Measurements from ENCODE around the gene SMIM43. TPM values are rescaled to one million over a fixed set of nuclear protein-coding genes. Genes with fewer than 3 reads are reported as not detected.

SMIM43 gene
- total and polyA plus RNA-seq, 2 donors (not counting 1 experiment from before 2014, with no cell fraction given) = not detected

DNA sequence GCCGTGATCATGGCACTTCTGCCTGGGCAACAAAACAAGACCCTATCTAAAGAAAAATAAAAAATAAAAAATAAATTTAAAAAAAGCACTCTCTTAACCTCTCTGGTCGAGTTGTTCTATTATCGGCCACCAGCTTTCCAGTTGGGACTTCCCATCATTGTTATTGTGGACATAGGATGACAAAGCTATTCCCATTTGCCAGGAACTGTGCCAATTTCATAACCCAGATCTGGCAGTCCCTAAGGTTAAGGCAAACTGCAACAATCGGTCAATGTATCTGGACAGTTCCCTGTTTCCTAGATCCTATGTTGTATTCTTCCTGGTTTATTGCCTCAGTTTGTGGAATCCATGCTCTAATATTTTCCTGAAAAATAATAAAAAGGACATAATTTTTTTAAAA, 50.4 kb downstream of the SMIM43 start:
- intact Hi-C loops (cut with micrococcal nuclease) = no loop called here
- Histone ChIP-seq H3K4me2 (replicated peaks; ENCODE audit: low read depth, low read length, poor library complexity, severe bottlenecking) (no peak overlapping the region), H3K79me2 (ENCODE audit: control insufficient read depth, insufficient read depth, low read length) (no peaks in the 10 kb centered on the region), H3K4me1 (ENCODE audit: control insufficient read depth in 2 of 2, insufficient read depth in 2 of 2, low read length in 2 of 2) (peaks cover 3 to 5% of the 10 kb centered on the region in 2 donors), H3K9ac (ENCODE audit: low read length) (no peak overlapping the region), H3K27ac (ENCODE audit: low read length in 2 of 2) (no peak overlapping the region), H3K36me3 (replicated peaks in 1 of 2; ENCODE audit: control extremely low read depth in 1 of 2, control insufficient read depth in 1 of 2, extremely low read depth in 1 of 2, insufficient read depth in 2 of 2, low read length in 1 of 2) (no peaks in the 10 kb centered on the region), H2AFZ (ENCODE audit: insufficient read depth, low read depth, low read length, poor library complexity, severe bottlenecking) (no peak overlapping the region), H3K27me3 (replicated peaks in 1 of 4; ENCODE audit: control extremely low read depth in 1 of 4, control insufficient read depth in 3 of 4, insufficient read depth in 4 of 4, low read length in 3 of 4) (peaks cover 0 to 22% (median 11%) of the 10 kb centered on the region in 4 experiments), H3K9me3 (ENCODE audit: control extremely low read depth in 1 of 3, control insufficient read depth in 2 of 3, insufficient read depth in 1 of 3, low read length in 2 of 3) (no peaks in the 10 kb centered on the region), H4K20me1 (ENCODE audit: control insufficient read depth, insufficient read depth, low read length, poor library complexity, severe bottlenecking) (no peaks in the 10 kb centered on the region), H3K4me3 (ENCODE audit: control extremely low read depth in 1 of 5, extremely low read depth in 1 of 5, insufficient read depth in 1 of 5, low read depth in 2 of 5, low read length in 4 of 5) (no peak overlapping the region)
- Mint-ChIP-seq H3K27me3 (peaks cover 59% of the 10 kb centered on the region), H3K9me3 (ENCODE audit: insufficient read depth) (no peaks in the 10 kb centered on the region), H3K27ac (no peak overlapping the region), H3K4me1 (peaks cover 6% of the 10 kb centered on the region), H3K4me3 (no peak overlapping the region)
- ChIA-PET POLR2A (no interaction called here), CTCF (no interaction called here)
- DNase-seq (no peak), ATAC-seq (ENCODE audit: low read depth) (no peak)
- no CpG with 5 or more reads among the region's 4 CpGs for WGBS (ENCODE audit: insufficient coverage)
- TF ChIP-seq, protein P1, sequence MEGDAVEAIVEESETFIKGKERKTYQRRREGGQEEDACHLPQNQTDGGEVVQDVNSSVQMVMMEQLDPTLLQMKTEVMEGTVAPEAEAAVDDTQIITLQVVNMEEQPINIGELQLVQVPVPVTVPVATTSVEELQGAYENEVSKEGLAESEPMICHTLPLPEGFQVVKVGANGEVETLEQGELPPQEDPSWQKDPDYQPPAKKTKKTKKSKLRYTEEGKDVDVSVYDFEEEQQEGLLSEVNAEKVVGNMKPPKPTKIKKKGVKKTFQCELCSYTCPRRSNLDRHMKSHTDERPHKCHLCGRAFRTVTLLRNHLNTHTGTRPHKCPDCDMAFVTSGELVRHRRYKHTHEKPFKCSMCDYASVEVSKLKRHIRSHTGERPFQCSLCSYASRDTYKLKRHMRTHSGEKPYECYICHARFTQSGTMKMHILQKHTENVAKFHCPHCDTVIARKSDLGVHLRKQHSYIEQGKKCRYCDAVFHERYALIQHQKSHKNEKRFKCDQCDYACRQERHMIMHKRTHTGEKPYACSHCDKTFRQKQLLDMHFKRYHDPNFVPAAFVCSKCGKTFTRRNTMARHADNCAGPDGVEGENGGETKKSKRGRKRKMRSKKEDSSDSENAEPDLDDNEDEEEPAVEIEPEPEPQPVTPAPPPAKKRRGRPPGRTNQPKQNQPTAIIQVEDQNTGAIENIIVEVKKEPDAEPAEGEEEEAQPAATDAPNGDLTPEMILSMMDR (IDR thresholded peaks at IDR 0.05) = no peak
- TF ChIP-seq EZH2 (IDR thresholded peaks at IDR 0.05; ENCODE audit: borderline replicate concordance, insufficient read depth, low read depth, low read length, poor library complexity, severe bottlenecking) = no peak

DNA sequence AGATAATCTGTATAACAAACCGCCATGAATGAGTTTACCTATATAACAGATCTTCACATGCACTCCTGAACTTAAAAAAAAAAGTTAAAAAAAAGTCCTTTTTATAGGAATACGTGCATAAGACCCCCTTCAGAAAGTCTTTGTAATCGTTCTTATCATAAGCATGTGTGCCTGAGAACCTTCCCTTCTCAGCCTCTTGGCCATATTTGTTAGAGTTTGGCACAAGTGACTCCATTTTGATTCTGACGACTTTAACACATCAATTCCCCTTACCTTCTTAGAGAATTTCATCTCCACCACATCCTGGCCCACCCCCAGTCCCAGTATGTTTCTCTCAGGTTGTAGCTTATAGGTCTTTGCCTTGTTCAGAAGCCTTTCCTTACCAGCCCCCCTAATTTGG, 52.2 kb downstream of the SMIM43 start:
- Histone ChIP-seq H3K9ac (ENCODE audit: low read length) (no peak overlapping the region), H3K9me3 (ENCODE audit: control extremely low read depth in 1 of 3, control insufficient read depth in 2 of 3, insufficient read depth in 1 of 3, low read length in 2 of 3) (no peaks in the 10 kb centered on the region), H3K79me2 (ENCODE audit: control insufficient read depth, insufficient read depth, low read length) (no peaks in the 10 kb centered on the region), H3K4me2 (replicated peaks; ENCODE audit: low read depth, low read length, poor library complexity, severe bottlenecking) (no peak overlapping the region), H3K27me3 (replicated peaks in 1 of 4; ENCODE audit: control extremely low read depth in 1 of 4, control insufficient read depth in 3 of 4, insufficient read depth in 4 of 4, low read length in 3 of 4) (peaks cover 0 to 29% (median 16%) of the 10 kb centered on the region in 4 experiments), H3K4me3 (ENCODE audit: control extremely low read depth in 1 of 5, extremely low read depth in 1 of 5, insufficient read depth in 1 of 5, low read depth in 2 of 5, low read length in 4 of 5) (no peak overlapping the region), H2AFZ (ENCODE audit: insufficient read depth, low read depth, low read length, poor library complexity, severe bottlenecking) (no peak overlapping the region), H3K36me3 (replicated peaks in 1 of 2; ENCODE audit: control extremely low read depth in 1 of 2, control insufficient read depth in 1 of 2, extremely low read depth in 1 of 2, insufficient read depth in 2 of 2, low read length in 1 of 2) (no peaks in the 10 kb centered on the region), H3K27ac (ENCODE audit: low read length in 2 of 2) (no peak overlapping the region), H4K20me1 (ENCODE audit: control insufficient read depth, insufficient read depth, low read length, poor library complexity, severe bottlenecking) (no peaks in the 10 kb centered on the region), H3K4me1 (ENCODE audit: control insufficient read depth in 2 of 2, insufficient read depth in 2 of 2, low read length in 2 of 2) (peaks cover 3 to 5% of the 10 kb centered on the region in 2 donors)
- intact Hi-C loops (cut with micrococcal nuclease) = no loop called here
- Mint-ChIP-seq H3K4me3 (no peak overlapping the region), H3K4me1 (peaks cover 6% of the 10 kb centered on the region), H3K27me3 (peaks cover 70% of the 10 kb centered on the region), H3K9me3 (ENCODE audit: insufficient read depth) (no peaks in the 10 kb centered on the region), H3K27ac (no peak overlapping the region)
- TF ChIP-seq, protein P1 (IDR thresholded peaks at IDR 0.05) = no peak
- no peak for TF ChIP-seq EZH2 (IDR thresholded peaks at IDR 0.05; ENCODE audit: borderline replicate concordance, insufficient read depth, low read depth, low read length, poor library complexity, severe bottlenecking)
- ChIA-PET CTCF (no interaction called here), POLR2A (no interaction called here)
- DNase-seq (no peak), ATAC-seq (ENCODE audit: low read depth) (no peak)
- 88% methylated on average over 3 of the region's 4 CpGs for WGBS (ENCODE audit: insufficient coverage)

Measured in B cell (primary cell).